Measurements from ENCODE around the gene CD46.
A peak's percentile ranks its signal among the peaks of the same experiment; 100 is the strongest.
"Not testable (repeated sequence)": the region's sequence is repeated elsewhere in the genome, so short reads cannot be mapped to it uniquely, and the experiment has no call there.

Gene CD46

DNA sequence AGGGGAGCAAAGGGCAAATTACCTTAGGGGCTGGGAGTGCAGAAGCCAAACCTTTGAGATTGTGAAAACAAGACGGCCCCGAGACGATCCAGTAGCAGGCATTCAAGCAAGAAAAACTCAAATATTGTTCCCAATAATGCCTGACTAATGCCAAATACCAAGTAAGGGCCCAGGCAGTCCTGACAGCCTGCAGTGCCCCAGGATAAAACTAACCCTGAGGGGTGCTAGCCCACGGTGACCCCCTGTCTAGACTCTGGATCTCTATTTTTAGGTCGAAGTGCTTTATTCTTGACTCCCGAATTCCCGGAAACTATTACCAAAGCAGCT is 428 bp upstream of the CD46 start:
- DNase-seq, result not testable (repeated sequence)

GRCh38 chr1:207752456-207752998 is 673 bp downstream of the CD46 start:
- DNase-seq, result peak; percentile 19

GRCh38 chr1:207753611-207754010 is 1.8 kb downstream of the CD46 start:
- no peak for DNase-seq

GRCh38 chr1:207754011-207754410 is 2.2 kb downstream of the CD46 start:
- DNase-seq, result no peak

DNA sequence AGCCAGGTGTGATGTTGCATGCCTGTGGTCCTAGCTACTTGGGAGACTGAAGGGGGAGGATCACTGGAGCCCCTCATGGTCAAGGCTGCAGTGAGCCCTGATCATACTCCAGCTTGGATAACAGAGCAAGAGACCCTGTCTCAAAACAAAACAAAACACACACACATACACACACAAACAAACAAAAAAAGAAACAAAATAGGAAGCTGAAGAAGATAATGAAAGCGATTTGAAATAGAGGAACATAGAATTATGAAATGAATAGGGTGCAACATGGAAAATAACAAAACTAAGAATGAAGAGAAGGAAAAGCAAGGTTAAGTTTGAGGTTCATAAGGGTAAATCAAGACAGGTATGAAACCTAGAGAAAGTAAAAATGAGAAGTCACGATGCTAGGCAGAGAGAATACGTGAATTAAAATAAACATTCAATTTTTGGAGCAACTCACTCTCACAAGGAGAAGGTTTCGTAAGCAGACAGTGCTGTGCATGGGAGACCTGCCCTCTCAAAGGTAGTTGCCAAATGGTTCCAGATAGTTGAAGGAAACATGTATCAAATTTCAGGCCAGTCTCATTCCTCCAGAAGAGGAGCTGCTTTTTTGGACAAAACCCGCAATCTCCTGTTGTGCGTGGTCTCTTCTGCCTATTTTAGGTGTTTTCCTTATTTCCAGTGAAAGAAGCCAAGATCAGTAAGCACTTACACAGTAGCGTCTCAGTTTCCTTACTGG is 3.3 kb downstream of the CD46 start:
- peak in 1 of 2 experiments; percentile 23 for DNase-seq

GRCh38 chr1:207755846-207756693 is 4.2 kb downstream of the CD46 start:
- no peak for DNase-seq

DNA sequence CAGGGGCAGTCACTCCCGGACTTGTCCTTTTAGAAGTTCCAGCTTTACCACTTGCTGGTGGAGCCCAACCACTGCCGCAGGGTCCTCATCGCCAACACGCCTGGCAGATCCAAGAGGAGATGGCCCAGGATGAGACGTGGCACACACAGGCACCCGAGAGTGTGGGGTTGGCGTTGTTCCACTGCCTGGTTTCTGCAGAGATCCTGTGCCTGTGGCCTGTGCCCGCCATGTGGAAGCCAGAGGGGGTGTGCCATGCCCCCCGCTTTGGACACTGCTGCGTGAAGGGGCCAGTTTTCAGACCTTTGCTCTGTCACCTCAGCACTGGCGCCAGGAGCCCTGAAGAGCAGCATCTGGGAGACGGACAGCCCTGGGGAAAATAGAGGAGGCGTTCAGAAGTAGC is 10.8 kb downstream of the CD46 start:
- no peak for DNase-seq

DNA sequence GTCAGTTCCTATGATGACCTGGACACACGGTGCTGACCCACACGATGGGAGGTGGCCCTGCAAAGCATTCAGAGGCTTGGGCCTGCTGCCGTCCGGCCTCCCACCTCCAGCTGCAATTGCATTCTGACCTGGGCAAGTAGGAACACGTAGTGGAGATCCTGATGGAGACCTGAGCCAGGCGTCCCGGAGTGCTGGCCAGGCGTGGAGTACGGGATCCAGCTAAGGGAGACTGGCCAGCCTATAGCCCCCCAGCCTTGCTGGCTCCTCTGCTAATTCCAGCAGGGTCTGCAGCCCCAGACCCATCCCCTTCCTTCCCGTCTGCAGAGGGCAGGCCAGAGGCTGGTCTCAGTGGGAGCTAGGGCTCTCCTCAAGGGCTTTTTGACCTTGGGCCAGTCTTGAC is 11.2 kb downstream of the CD46 start:
- DNase-seq, result no peak

- no peak for DNase-seq
Measured at GRCh38 chr1:207763972-207764371, 12.1 kb downstream of the CD46 start.

DNA sequence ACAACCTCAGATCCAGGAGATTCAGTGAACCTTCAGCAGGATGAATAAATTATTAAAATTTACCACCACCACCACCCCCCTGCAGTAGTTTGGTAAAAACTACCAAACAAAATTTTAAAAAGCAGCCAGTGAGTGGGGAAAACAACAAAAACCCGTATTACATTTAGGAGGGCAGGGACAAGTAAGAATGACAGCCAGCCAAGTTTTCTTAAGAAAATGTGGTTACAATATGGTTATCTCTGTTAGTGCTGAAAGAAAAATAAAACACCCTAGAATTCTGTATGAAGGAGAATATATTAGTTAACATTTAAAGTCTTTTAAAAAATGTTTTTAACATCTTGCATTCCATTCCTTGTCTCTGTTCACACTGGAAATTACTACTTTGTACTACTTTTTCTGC is 14.7 kb downstream of the CD46 start:
- no peak for DNase-seq

DNA sequence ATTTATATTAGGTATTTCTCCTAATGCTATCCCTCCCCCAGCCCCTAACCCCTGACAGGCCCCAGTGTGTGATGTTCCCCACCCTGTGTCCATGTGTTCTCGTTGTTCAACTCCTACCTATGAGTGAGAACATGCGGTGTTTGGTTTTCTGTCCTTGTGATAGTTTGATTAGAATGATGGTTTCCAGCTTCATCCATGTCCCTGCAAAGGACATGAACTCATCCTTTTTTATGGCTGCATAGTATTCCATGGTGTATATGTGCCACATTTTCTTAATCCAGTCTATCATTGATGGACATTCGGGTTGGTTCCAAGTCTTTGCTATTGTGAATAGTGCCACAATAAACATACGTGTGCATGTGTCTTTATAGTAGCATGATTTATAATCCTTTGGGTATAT is 18.7 kb downstream of the CD46 start:
- not testable (repeated sequence) for DNase-seq

DNA sequence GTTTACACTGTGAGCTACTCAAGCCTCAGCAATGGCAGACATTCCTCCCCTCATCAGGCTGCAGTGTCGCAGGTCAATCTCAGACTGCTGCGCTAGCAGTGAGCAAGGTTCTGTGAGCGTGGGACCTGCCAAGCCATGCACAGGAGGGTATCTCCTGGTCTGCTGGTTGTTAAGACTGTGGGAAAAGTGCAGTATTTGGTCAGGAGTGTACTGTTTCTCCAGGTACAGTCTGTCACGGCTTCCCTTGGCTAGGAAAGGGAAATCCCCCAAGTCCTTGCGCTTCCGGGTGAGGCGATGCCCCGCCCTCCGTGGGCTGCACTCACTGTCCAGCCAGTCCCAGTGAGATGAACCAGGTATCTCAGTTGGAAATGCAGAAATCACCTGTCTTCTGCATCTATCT is 24.2 kb downstream of the CD46 start:
- DNase-seq, result not testable (repeated sequence)

DNA sequence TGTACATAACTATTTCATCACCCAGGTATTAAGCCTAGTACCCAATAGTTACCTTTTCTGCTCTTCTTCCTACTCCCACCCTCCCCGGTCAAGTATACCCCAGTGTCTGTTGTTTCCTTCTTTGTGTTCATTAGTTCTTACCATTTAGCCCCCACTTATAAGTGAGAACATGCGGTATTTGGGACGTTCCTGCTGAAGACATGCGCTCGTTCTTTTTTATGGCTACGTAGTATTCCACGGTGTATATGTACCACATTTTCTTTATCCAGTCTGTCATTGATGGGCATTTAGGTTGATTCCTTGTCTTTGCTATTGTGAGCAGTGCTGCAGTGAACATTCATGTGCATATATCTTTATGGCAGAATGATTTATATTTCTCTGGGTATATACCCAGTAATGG is 25.6 kb downstream of the CD46 start:
- DNase-seq, result not testable (repeated sequence)

DNA sequence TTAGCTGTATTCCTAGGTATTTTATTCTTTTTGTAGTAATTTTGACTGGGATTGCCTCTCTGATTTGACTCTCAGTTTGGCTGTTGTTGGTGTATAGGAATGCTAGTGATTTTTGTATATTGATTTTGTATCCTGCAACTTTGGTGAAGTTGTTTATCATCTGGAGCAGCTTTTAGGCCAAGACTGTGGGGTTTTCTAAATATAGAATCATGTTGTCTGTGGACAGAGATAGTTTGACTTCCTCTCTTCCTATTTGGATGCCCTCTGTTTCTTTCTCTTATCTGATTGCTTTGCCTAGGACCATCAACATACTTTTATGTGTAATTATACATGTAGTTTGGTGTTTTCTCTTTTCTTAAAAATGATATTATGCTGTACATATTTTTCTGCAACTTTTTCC is 27.2 kb downstream of the CD46 start:
- no peak for DNase-seq

DNA sequence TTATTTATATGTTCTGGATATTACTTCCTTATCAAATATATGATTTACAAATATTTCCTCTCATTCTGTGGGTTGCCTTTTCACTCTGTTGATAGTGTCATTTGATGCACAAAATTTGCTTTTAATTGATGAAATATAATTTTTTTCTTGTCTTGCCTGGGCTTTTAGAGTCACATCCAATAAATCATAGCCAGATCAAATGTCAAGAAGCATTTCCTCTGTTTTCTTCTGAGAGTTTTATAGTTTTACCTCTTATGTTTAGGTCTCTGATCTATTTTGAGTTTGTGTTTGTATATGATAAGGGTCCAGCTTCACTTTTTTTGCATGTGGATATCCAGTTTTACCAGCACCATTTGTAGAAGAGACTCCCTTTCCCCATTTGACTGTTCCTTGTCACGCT is 29.5 kb downstream of the CD46 start:
- no peak for DNase-seq

DNA sequence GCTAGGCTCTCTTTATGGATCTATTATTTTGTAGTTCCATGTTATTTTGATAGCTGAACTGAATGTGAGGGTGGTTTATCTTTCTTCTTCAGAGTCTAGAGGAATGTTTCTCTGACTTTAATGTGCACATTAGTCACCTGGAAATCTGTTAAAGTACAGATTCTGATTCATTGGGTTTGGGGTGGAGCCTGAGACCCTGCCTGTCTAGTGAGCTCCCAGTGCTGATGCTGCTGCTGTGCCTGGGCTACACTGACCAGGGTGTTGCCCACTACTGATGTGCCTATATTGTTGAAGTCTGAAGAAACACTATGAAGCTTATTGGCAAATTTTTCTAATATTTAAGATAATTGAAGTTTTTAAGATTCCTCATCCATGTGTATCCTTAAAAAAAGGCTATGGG is 35.9 kb downstream of the CD46 start:
- no peak for DNase-seq

GRCh38 chr1:207789386-207789785 is 37.5 kb downstream of the CD46 start:
- no peak for DNase-seq

DNA sequence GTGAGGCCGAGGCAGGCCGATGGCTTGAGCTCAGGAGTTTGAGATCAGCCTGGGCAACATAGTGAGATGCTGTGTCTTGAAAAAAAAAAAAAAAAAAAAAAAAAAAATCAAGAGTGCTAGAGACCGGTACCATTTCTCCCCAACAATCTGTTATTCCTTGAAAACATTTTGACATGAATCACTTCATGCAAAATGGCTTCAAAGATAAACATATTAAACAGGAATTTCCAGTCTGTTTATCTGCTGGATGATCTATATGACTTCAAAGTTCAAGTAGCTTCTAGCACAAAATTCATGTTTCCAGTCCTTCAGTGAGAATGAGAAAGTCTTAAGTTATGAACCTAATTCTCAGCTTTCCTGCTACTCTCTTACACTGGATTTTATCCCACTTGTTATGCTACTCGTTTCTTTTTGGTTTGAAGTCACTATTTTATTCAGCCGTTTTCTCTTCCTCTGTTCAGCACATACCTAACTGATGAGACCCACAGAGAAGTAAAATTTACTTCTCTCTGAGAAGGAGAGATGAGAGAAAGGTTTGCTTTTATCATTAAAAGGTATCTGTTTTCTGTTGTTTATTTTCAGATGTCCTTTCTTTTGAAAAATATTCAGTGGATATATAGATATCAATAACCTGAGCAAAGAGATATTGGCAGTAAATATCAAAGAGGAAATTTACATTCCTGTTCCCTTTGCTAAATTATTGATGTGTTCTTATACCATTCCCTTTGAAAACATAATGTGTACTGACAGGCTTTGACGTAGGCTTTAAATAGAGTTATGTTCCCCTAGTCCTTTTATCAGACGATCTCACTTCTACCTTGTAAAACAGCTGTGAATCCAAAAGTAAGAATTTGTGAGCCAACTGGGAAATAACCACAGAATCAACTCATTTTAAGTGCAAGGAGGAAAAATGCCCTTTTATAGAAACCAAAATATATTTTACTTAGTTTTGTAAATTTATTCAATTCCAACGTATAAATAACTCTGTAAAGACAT is 38.2 kb downstream of the CD46 start:
- DNase-seq, result no peak

DNA sequence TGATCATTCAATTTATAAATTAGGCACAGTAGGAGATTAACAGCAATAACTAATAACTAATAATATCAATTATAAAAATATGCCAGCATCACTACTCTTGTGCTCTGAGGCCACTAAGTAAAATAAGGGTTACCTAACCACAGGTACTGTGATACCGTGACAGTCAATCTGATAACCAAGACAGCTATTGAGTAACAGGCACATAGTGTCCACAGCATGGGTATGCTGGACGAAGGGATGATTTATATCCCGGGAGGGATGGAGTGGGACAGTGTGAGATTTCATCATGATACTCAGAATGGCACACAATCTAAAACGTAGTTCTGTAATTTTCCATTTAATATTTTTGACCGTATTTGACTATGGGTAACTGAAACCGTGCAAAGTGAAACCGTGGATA is 39.4 kb downstream of the CD46 start:
- DNase-seq, result no peak

DNA sequence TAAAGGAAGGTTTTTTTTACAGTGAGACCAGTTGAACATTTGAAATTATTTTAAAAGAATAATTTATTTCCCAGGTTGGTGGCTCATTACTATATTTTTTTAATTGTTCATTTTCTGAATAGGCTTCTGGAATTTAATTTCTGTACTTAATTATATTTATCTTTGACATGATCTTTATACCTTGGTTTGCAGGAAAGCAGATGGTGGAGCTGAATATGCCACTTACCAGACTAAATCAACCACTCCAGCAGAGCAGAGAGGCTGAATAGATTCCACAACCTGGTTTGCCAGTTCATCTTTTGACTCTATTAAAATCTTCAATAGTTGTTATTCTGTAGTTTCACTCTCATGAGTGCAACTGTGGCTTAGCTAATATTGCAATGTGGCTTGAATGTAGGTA is 41.5 kb downstream of the CD46 start:
- no peak for DNase-seq

GRCh38 chr1:207794861-207795260 is 43.0 kb downstream of the CD46 start:
- DNase-seq, result no peak

DNA sequence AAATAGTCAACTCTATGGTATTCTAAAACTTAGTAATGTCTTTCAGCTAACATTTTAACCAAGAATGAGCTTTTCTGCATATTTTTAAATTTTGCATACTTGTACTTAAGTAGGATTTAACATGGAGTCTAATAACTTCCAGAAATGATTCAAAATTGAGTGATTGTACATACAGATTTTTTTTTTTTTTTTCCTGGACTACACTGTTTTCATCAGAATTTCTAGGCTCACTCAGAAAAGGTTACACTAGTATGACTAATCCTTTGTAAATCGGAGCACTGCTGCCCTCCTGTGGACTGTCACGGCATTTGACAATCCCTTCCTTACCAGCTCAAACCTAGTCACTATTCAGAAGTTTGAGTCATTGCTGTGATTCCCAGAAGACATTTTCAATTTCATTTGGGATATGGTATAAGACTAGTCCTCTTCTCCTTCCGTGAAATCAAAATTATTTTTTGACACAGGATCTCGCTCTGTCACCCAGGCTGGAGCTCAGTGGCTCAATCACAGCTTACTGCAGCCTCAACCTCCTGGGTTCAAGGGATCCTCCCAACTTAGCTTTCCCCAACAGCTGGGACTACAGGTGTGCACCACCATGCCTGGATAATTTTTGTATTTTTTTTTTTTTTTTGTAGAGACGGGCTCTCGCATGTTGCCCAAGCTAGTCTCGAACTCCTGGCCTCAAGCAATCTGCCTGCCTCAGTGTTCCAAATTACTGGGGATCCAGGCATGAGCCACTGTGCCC is 45.5 kb downstream of the CD46 start:
- peak; percentile 83 to 92 for DNase-seq
